HG02973 (cell line): ENCODE results near the gene UBE4A.

Experiments
- ATAC-seq: cut with Tn5 transposase; IDR thresholded peaks from one replicate; pipeline ENCODE4 v1.9.1; 2021; ENCODE audit warnings: moderate library complexity; ENCODE audit not compliant: unreplicated experiment

The UBE4A gene

GRCh38 chr11:118359295-118359958, at the start of gene UBE4A:
Gene UBE4A, plus strand, starts transcription at chr11:118359600. Its CDS starts 5,481 bp downstream, at chr11:118365081.
- ATAC-seq = peak; percentile 86

- ATAC-seq = no peak
Observed at GRCh38 chr11:118310271-118310670, 49.1 kb upstream of the UBE4A start.

GRCh38 chr11:118310781-118311485, 48.5 kb upstream of the UBE4A start:
- no peak for ATAC-seq

- ATAC-seq = no peak
Observed at GRCh38 chr11:118311518-118311917, 47.9 kb upstream of the UBE4A start.

- ATAC-seq = no peak
Observed at GRCh38 chr11:118312328-118312727, 47.1 kb upstream of the UBE4A start.

GRCh38 chr11:118313242-118313641, 46.2 kb upstream of the UBE4A start:
- ATAC-seq = no peak

- no peak for ATAC-seq
Observed at GRCh38 chr11:118314988-118315411, 44.4 kb upstream of the UBE4A start.

- no peak for ATAC-seq
Observed at GRCh38 chr11:118318124-118318523, 41.3 kb upstream of the UBE4A start.

GRCh38 chr11:118318581-118319336, 40.6 kb upstream of the UBE4A start:
- ATAC-seq = no peak

GRCh38 chr11:118319337-118319707, 40.1 kb upstream of the UBE4A start:
- ATAC-seq = no peak

- ATAC-seq = no peak
Observed at GRCh38 chr11:118320515-118320914, 38.9 kb upstream of the UBE4A start.

- no peak for ATAC-seq
Observed at GRCh38 chr11:118321386-118322082, 37.9 kb upstream of the UBE4A start.

- ATAC-seq = no peak
Observed at GRCh38 chr11:118322721-118323120, 36.7 kb upstream of the UBE4A start.

GRCh38 chr11:118325283-118325682, 34.1 kb upstream of the UBE4A start:
- no peak for ATAC-seq

GRCh38 chr11:118328745-118329144, 30.7 kb upstream of the UBE4A start:
- no peak for ATAC-seq

- no peak for ATAC-seq
Observed at GRCh38 chr11:118334745-118335144, 24.7 kb upstream of the UBE4A start.

GRCh38 chr11:118338637-118339061, 20.8 kb upstream of the UBE4A start:
- ATAC-seq = no peak

GRCh38 chr11:118339281-118339961, 20.0 kb upstream of the UBE4A start:
- ATAC-seq = no peak

GRCh38 chr11:118340449-118340848, 19.0 kb upstream of the UBE4A start:
- ATAC-seq = no peak

GRCh38 chr11:118341261-118341660, 18.1 kb upstream of the UBE4A start:
- no peak for ATAC-seq
